Stimulated activated CD8-positive, alpha-beta memory T cell treated with anti-CD3 and anti-CD28 coated beads, Interleukin-12 subunit alpha, Interleukin-12 subunit beta, amount 100 ng/mL, for 1 hour (primary cell): ENCODE measurements around the gene PRAMEF17.
"Not testable (repeated sequence)": the region's sequence is repeated elsewhere in the genome, so short reads cannot be mapped to it uniquely, and the experiment has no call there.

ENCODE experiments used
- DNase-seq: peaks from one replicate; pipeline ENCODE4 v3.0.0-alpha.2; 2020; ENCODE audit warnings: low read depth

The PRAMEF17 gene, protein sequence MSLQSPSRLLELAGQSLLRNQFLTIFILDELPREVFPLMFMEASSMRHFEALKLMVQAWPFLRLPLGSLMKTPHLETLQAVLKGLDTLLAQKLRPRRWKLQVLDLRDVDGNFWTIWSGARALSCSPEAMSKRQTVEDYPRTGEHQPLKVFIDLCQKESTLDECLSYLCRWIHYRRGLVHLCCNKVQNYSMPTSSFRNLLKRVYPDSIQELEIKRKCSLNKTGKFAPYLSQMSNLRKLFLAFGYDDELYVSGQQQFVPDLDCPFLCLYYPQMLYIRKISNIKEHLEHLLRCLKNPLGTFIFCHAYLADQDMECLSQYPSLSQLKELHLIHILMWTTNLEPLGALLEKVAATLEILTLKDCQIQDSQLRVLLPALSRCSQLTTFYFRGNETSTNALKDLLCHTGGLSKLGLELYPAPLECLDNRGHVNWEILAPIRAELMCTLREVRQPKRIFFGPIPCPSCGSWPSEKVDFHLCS

DNA sequence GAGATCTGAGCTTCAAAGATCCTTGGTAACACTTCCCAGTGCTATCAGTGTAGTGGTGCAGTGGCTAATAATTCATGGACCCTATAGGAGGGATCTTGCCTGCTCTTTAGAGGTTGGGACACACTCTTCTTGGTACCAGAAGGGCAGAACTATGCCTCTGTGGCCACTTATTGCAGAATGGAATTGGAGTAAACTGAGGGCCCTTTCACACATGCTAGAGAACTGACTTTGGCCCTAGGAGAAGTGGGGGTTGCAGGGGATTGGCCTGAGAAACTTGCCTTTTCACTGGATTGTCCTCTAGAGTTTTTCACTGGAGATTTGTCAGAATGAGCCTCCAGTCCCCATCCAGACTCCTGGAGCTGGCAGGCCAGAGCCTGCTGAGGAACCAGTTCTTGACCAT lies at the start of gene PRAMEF17:
PRAMEF17 (plus strand) TSS at position 301 of the 400 bp plus-strand sequence; CDS start at position 327, 26 bp downstream.
- DNase-seq, result not testable (repeated sequence)

DNA sequence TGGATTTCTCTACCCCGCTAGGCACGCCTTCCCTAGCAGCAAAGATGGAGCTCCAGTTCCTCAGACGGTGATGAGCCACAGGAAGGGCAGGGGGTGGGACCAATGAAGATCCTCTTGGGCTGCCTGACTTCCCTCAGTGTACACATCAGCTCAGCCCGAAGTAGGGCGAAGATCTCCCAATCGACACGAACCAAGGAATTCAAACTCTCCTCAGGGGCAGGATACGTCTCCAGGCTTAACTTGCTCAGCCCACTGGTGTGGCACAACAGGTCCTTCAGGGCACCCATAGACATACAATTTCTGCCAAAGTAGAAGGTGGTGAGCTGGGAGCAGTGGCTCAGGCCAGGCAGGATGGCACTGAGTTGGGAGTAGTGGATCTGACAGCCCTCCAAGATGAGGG lies 46.9 kb upstream of the PRAMEF17 start:
- DNase-seq, result not testable (repeated sequence)

DNA sequence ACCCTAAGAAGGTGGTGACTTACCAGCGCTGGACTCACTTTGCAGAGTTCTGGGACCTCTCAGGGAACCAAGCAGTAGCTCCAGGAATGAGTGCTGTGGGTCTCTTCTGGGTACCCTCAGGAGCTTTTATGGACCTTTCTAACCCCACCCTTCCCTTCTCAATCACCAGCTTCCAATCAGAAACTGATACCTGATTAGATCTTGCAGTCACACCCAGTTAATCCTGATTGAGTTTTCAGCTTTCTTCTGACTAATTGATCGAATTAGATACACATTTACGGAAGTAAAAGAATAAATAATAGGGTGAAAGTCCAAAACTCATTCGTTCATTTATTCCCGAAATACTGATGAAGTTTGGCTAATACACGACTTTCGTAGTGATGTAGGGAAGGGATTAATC lies 42.4 kb upstream of the PRAMEF17 start, which contains the start of gene PRAMEF14:
PRAMEF14 (minus strand) TSS at position 101 of the 400 bp plus-strand sequence. CDS start 1,820 bp downstream, outside the sequence.
- not testable (repeated sequence) for DNase-seq

DNA sequence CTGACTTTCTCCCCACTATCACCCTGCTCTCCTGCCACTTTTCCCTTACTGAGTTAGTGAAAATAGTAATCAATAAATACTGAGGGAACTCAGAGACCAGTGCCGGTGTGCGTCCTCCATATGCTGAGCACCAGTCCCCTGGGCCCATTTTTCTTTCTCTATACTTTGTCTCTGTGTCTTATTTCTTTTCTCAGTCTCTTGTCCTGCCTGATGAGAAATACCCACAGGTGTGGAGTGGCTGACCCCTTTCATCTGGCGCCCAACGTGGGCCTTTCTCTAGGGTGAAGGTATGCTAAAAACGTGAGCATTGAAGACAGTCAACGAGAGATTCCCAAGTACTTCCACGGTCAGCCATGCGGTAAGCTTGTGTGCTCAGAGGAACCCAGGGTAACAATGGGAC lies 36.0 kb upstream of the PRAMEF17 start:
- not testable (repeated sequence) for DNase-seq

DNA sequence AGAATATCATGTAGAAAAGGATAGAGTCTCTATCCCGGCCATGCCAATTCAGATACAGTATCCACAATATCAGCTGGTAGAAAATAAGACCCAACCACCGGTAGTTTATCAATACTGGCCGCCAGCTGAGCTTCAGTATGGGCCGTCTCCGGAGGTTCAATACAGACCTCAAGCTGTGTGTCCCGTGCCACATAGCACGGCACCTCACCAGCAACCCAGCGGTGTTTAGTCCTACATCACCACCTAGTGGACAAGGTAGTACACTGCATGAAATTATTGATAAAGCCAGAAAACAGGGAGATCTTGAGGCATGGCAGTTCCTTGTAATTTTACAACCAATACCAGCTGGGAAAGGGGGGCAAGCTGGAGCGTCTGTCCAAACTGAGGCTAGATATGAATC lies 35.0 kb upstream of the PRAMEF17 start:
- not testable (repeated sequence) for DNase-seq

DNA sequence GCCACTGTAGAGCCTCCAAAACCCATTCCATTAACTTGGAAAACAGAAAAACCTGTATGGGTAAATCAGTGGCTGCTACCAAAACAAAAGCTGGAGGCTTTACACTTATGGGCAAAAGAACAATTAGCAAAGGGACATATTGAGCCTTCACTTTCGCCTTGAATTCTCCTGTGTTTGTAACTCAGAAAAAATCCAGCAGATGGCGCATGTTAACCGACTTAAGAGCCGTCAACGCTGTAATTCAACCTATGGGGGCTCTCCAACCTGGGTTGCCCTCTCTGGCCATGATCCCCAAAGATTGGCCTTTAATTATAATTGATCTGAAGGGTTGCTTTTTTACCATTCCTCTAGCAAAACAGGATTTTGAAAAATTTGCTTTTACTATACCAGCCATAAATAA lies 32.7 kb upstream of the PRAMEF17 start:
- DNase-seq, result not testable (repeated sequence)

DNA sequence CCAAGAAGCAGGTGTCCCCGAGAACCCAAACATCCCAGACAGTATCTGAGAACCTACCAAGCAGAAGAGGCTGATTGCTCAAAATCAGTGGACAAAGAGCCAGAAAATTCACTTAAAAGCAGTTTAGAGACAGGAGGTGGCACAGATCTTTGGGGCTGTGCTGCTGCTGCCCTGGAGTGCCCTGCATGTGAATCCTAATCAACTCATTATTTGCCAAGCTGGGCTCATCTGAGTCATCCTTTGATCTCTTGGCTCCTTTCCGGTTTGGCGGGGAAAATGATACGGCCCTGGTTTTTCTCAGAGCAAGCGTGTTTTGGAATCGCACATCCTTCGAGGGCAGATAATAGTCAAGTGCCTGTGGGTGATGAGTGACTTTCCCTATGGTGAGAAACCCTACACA lies 27.1 kb upstream of the PRAMEF17 start:
- not testable (repeated sequence) for DNase-seq

DNA sequence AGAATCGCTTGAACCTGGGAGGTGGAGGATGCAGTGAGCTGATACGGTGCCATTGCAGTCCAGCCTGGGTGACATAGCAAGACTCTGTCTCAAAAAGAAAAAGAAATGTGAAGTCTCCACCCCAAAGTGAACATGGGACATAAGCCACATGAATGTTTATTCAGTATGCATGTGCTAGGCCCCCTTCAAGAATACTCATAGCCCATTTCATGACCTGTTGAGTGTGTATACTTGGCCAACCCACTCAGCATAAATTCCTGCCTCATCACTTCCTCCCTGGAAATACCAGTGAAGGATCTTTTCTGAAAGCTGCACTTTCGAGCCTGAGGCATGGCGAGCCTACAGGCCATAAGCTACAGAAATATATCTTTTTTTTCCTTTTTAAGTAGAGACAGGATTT lies 24.5 kb upstream of the PRAMEF17 start:
- not testable (repeated sequence) for DNase-seq

DNA sequence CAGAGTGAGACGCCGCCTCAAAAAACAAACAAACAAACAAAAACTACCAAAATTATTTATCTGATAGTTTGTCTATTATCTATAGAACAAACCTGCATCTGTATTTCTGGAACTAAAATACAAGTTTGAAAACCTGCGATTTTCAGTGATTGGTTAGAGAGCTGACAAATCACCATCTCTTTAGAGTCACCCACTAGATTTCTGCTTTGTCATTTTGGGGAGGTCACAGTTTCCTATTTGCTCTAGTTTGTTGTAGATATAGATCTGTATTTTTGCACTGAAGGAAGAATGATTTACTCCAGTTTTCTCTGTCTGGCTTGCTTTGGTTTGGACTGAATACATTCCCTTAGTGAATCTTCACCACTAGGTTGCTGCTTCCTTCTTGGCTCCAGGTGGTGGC lies 22.9 kb upstream of the PRAMEF17 start:
- not testable (repeated sequence) for DNase-seq

DNA sequence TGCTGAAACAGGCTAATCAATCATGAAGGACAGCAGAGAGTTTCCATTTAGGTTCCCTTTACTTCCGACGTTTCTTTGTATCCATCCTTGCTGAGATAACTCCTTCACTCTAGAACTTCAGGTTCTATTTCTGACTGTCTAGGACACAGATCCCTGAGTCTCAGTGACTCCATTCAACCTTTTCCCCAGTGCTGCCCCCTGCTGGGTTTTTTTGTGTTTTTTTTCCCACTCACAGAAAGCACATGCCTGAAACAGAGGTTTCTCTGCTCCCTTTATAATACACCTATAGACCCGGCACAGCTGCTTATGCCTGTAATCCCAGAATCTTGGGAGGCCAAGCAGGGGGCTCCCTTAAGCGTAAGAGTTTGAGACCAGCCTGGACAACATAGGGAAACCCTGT lies 20.9 kb upstream of the PRAMEF17 start:
- DNase-seq, result not testable (repeated sequence)

DNA sequence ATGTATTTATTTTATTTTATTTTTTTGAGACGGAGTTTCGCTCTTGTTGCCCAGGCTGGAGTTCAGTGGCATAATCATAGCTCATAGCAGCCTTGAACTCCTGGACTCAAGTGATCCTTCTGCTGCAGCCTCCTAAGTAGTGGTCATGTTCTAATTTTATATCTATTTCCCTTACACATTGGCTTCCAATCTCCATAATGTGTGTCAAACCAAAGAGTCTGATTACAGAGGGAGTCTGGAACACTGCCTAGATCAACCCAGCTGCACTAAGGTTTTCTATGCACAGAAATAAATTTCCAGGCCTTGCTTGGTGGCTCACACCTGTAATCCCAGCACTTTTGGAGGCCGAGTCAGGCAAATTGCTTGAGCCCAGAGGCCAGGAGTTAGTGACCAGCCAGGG lies 10.4 kb upstream of the PRAMEF17 start:
- not testable (repeated sequence) for DNase-seq

DNA sequence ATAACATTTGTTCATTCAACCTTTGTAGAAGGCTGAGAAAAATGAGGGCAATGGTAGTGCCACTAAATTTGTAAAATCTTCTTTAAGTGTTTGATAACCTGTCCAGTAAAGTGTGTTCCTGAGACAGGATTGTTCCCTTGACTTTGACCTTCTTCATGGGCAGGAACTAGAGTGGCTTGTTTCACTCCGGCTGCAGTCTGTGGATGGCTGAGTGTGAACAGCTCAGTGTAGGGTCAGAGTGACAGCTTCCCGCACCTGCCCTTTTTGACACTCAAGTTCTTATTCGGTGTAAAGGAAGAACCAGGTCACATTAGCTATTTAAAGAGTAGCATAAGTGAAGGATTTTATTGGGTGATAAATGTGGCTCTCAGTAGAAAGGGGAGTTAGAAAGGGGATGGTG lies 9.1 kb upstream of the PRAMEF17 start:
- not testable (repeated sequence) for DNase-seq

DNA sequence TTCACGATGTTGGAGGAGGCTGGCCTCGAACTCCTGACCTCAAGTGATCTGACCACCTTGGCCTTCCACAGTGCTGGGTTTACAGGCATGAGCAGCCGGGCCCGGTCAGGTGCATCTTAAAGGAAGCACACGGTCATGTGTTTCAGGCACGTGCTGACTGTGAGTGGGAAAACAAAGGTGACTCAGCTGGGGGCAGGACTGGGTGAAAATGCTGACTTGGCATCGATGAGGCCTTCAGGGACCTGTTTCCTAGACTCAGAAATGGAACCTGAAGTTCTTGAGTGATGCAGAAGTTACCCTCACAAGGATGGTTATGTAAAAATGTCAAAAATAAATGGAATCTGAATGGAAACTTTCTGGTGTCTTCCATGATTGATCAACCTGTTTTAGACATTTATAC lies 3.6 kb downstream of the PRAMEF17 start:
- DNase-seq, result not testable (repeated sequence)

DNA sequence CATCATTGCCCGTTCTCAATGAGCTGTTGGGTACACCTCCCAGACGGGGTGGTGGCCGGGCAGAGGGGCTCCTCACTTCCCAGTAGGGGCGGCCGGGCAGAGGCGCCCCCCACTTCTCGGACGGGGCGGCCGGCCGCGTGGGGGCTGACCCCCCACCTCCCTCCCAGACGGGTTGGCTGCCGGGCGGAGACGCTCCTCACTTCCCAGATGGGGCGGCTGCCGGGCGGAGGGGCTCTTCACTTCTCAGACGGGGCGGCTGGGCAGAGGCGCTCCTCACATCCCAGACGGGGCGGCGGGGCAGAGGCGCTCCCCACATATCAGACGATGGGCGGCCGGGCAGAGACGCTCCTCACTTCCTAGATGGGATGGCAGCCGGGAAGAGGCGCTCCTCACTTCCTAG lies 5.3 kb downstream of the PRAMEF17 start:
- DNase-seq, result not testable (repeated sequence)

DNA sequence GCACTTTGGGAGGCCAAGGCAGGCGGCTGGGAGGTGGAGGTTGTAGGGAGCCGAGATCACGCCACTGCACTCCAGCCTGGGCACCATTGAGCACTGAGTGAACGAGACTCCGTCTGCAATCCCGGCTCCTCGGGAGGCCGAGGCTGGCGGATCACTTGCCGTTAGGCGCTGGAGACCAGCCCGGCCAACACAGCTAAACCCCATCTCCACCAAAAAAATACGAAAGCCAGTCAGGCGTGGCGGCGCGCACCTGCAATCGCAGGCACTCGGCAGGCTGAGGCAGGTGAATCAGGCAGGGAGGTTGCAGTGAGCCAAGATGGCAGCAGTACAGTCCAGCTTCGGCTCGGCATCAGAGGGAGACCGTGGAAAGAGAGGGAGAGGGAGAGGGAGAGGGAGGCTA lies 5.9 kb downstream of the PRAMEF17 start:
- not testable (repeated sequence) for DNase-seq

DNA sequence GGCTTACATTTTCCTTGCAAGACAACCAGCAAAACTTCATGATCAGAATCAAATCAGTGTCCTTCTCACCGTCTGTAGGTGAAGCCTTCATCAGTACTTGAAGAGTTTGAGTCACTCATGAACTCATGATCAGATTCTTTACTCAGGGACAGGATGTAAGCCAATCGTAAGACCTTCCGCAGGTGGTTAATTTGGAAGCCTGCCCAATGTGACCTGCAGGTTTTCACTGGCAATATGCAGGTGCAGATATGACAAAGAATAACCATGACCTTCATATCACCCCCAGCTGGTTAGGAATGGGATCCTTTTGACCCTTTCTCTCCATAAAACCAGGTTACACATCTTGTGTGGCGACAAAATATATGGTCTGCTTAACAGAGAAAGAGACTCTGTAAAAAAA lies 18.4 kb downstream of the PRAMEF17 start:
- no peak for DNase-seq

DNA sequence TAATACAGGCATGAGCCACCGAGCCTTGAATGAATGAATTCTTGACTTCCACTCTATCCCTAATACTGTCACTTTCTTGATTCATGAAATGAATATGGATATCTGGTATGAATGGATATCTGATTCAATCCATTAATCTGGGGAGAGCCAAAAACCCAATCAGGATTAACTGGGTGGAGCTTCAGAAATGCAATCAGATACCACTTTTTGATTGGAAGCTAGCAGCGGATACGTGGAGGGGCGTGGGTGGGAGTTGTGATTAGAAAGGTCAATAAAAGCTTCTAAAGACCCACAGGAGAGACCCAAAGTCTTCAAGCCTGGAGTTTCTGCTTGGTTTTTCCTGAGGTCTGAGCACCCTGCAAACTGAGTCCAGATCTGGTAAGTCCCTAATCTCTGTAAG lies 20.7 kb downstream of the PRAMEF17 start, which contains the start of gene PRAMEF20:
PRAMEF20 (plus strand) TSS at position 301 of the 400 bp plus-strand sequence. CDS start 5,905 bp downstream, outside the sequence.
- not testable (repeated sequence) for DNase-seq

DNA sequence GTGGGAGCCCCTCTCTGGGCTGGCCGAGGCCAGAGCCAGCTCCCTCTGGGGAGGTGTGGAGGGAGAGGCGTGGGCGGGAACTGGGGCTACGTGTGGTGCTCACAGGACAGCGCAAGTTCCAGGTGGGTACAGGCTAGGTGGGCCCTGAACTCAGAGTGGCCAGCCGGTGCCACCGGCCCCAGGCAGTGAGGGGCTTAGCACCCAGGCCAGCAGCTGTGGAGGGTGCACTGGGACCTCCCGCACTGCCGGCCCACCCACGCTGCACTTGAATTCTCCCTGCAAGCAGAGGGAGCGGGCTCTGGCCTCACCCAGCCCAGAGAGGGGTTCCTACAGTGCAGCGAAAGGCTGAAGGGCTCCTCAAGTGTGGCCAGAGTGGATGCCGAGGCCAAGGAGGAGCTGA lies 41.1 kb downstream of the PRAMEF17 start:
- no peak for DNase-seq

DNA sequence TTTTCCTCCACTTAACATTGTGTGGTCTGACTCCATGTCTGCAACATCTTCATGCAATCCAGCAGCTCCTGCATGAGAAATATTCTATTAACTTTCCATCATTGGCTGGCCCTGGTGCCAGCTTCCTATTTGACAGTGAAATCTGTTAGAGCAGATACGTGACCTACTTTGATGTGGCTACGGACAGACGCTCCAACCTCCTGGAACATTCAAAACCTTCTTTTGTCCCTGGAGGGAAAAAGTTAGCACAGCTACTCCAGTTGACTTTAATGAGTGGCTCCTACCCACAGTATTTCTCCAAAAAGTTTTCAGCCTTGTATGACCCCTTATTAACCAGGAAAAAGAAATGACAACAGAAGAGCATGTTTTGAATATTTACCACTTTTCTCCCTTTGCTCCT lies 42.8 kb downstream of the PRAMEF17 start:
- DNase-seq, result no peak

DNA sequence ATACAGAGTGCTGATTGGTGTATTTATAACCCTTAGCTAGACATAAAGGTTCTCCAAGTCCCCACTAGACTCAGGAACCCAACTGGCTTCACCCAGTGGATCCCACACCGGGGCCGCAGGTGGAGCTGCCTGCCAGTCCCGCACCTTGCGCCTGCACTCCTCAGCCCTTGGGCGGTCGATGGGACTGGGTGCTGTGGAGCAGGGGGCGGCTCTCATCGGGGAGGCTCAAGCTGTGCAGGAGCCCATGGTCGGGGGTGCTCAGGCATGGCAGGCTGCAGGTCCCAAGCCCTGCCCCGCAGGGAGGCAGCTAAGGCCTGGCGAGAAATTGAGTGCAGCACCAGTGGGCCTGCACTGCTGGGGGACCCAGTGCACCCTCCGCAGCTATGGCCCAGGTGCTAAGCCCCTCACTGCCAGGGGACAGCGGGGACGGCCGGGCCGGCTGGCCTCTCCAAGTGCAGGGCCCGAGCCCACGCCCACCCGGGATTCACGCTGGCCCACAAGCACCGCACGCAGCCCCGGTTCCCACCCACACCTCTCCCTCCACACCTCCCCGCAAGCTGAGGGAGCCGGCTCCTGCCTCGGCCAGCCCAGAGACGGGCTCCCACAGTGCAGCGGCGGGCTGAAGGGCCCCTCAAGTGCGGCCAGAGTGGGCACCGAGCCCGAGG lies 44.4 kb downstream of the PRAMEF17 start:
- not testable (repeated sequence) for DNase-seq

DNA sequence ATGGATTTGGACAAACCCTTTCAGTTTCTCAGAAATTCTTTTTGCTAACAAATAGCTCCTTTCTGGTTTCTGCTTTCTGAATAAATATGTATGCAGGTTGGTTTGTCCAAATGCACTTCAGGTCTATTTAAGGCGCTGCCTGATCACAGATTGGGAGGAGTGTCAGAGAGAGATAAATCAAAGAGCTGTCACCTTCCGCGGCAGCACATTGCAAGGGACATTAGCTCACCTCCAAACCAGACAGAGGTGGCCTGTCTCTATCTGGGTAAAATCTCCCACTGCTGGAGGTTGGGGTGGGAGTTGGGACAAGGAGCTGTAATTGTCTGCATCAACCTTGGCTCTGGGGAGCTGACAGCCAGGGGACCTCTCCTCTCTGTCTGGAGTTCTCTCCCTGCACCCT lies 46.0 kb downstream of the PRAMEF17 start:
- no peak for DNase-seq

DNA sequence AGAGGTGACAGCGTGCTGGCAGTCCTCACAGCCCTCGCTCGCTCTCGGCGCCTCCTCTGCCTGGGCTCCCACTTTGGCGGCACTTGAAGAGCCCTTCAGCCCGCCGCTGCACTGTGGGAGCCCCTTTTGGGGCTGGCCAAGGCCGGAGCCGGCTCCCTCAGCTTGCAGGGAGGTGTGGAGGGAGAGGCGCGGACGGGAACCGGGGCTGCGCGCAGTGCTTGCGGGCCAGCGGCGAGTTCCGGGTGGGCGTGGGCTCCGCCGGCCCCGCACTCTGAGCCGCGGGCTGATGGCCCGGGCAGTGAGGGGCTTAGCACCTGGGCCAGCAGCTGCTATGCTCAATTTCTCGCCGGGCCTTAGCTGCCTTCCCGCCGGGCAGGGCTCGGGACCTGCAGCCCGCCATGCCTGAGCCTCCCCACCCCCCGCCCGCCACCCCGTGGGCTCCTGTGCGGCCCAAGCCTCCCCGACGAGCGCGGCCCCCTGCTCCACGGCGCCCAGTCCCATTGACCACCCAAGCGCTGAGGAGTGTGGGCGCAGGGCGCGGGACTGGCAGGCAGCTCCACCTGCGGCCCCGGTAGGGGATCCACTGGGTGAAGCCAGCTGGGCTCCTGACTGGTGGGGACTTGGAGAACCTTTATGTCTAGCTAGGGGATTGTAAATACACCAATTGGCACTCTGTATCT lies 49.8 kb downstream of the PRAMEF17 start:
- DNase-seq, result not testable (repeated sequence)
